ENCODE results near the gene SPINT2. TPM values are rescaled to one million over a fixed set of nuclear protein-coding genes. Genes with fewer than 3 reads are reported as not detected.
A peak's percentile ranks its signal among the peaks of the same experiment; 100 is the strongest.

The SPINT2 gene
- total and polyA plus RNA-seq, 2 donors (not counting 1 experiment from before 2014, with no cell fraction given) = 50.0 to 70.0 TPM

- no peak for DNase-seq
- peaks cover 0 to 3% of the 10 kb centered on the region in 2 experiments for H3K36me3 ChIP-seq (replicated peaks in 1 of 2; ENCODE audit: control extremely low read depth in 1 of 2, control insufficient read depth in 1 of 2, extremely low read depth in 1 of 2, insufficient read depth in 2 of 2, low read length in 1 of 2)
- peaks cover 5% of the 10 kb centered on the region for H3K79me2 ChIP-seq (ENCODE audit: control insufficient read depth, insufficient read depth, low read length)
- H3K9me3 ChIP-seq (ENCODE audit: control extremely low read depth in 1 of 3, control insufficient read depth in 2 of 3, insufficient read depth in 1 of 3, low read length in 2 of 3) = no peaks in the 10 kb centered on the region
- Mint-ChIP-seq H3K27me3 (no peaks in the 10 kb centered on the region), H3K9me3 (ENCODE audit: insufficient read depth) (no peaks in the 10 kb centered on the region), H3K27ac (peak overlapping the region; percentile 91), H3K4me1 (peaks cover 51% of the 10 kb centered on the region), H3K4me3 (peak overlapping the region; percentile 69)
- intact Hi-C loops (cut with micrococcal nuclease) = no loop called here
- 32% methylated on average over 10 of the region's 10 CpGs for WGBS (ENCODE audit: insufficient coverage)
- H3K27ac ChIP-seq (ENCODE audit: low read length in 2 of 2) = peak overlapping the region in 1 of 2 donors; percentile 64
- peaks cover 50 to 56% of the 10 kb centered on the region in 2 donors for H3K4me1 ChIP-seq (ENCODE audit: control insufficient read depth in 2 of 2, insufficient read depth in 2 of 2, low read length in 2 of 2)
- peak overlapping the region; percentile 68 for H3K9ac ChIP-seq (ENCODE audit: low read length)
- H3K4me2 ChIP-seq (replicated peaks; ENCODE audit: low read depth, low read length, poor library complexity, severe bottlenecking) = peak overlapping the region; percentile 89
- TF ChIP-seq EZH2 (IDR thresholded peaks at IDR 0.05; ENCODE audit: borderline replicate concordance, insufficient read depth, low read depth, low read length, poor library complexity, severe bottlenecking) (no peak), CTCF (IDR thresholded peaks at IDR 0.05) (no peak)
- CTCF ChIA-PET = interaction anchor here (1.4 to 2.8 kb wide), 4 partner anchors 8 to 353 kb away, joined by 3 to 16 read pairs (median 9); partner anchors contain the start of genes FAM98C and SPINT2
- H2AFZ ChIP-seq (ENCODE audit: insufficient read depth, low read depth, low read length, poor library complexity, severe bottlenecking) = peak overlapping the region; percentile 56
- peak overlapping the region in 2 of 5 experiments; percentile 54 to 63 for H3K4me3 ChIP-seq (ENCODE audit: control extremely low read depth in 1 of 5, extremely low read depth in 1 of 5, insufficient read depth in 1 of 5, low read depth in 2 of 5, low read length in 4 of 5)
- POLR2A ChIA-PET = interaction anchor here (0.6 kb wide), 1 partner anchor 8 kb away, joined by 14 read pairs; no protein-coding TSS in a partner anchor
- no peak for ATAC-seq (ENCODE audit: low read depth)
- H4K20me1 ChIP-seq (ENCODE audit: control insufficient read depth, insufficient read depth, low read length, poor library complexity, severe bottlenecking) = no peaks in the 10 kb centered on the region
- H3K27me3 ChIP-seq (replicated peaks in 1 of 4; ENCODE audit: control extremely low read depth in 1 of 4, control insufficient read depth in 3 of 4, insufficient read depth in 4 of 4, low read length in 3 of 4) = no peaks in the 10 kb centered on the region
Observed at GRCh38 chr19:38251564-38252051, 12.8 kb upstream of the SPINT2 start.

GRCh38 chr19:38252385-38252784 lies 12.0 kb upstream of the SPINT2 start:
- intact Hi-C loops (cut with micrococcal nuclease) = no loop called here
- Mint-ChIP-seq H3K4me1 (peaks cover 55% of the 10 kb centered on the region), H3K27ac (peak overlapping the region; percentile 91), H3K27me3 (no peaks in the 10 kb centered on the region), H3K9me3 (ENCODE audit: insufficient read depth) (no peaks in the 10 kb centered on the region), H3K4me3 (peak overlapping the region; percentile 69)
- H3K4me2 ChIP-seq (replicated peaks; ENCODE audit: low read depth, low read length, poor library complexity, severe bottlenecking) = peak overlapping the region; percentile 89
- no peak for DNase-seq
- WGBS (ENCODE audit: insufficient coverage) = 70% methylated on average over 4 of the region's 5 CpGs
- TF ChIP-seq CTCF (IDR thresholded peaks at IDR 0.05) (no peak), EZH2 (IDR thresholded peaks at IDR 0.05; ENCODE audit: borderline replicate concordance, insufficient read depth, low read depth, low read length, poor library complexity, severe bottlenecking) (no peak)
- peaks cover 5% of the 10 kb centered on the region for H3K79me2 ChIP-seq (ENCODE audit: control insufficient read depth, insufficient read depth, low read length)
- no peak for ATAC-seq (ENCODE audit: low read depth)
- H3K36me3 ChIP-seq (replicated peaks in 1 of 2; ENCODE audit: control extremely low read depth in 1 of 2, control insufficient read depth in 1 of 2, extremely low read depth in 1 of 2, insufficient read depth in 2 of 2, low read length in 1 of 2) = peaks cover 0 to 3% of the 10 kb centered on the region in 2 experiments
- H3K27ac ChIP-seq (ENCODE audit: low read length in 2 of 2) = peak overlapping the region; percentile 60 to 64
- ChIA-PET POLR2A (interaction anchor here (0.5 to 1.8 kb wide), 4 partner anchors 9 to 204 kb away, joined by 4 to 14 read pairs (median 8); partner anchors contain the start of gene SPINT2), CTCF (interaction anchor here (1.3 to 2.8 kb wide), 5 partner anchors 8 to 353 kb away, joined by 3 to 16 read pairs (median 4); partner anchors contain the start of genes FAM98C and SPINT2)
- peak overlapping the region; percentile 31 to 63 (median 51) for H3K4me3 ChIP-seq (ENCODE audit: control extremely low read depth in 1 of 5, extremely low read depth in 1 of 5, insufficient read depth in 1 of 5, low read depth in 2 of 5, low read length in 4 of 5)
- no peaks in the 10 kb centered on the region for H4K20me1 ChIP-seq (ENCODE audit: control insufficient read depth, insufficient read depth, low read length, poor library complexity, severe bottlenecking)
- H3K9ac ChIP-seq (ENCODE audit: low read length) = peak overlapping the region; percentile 68
- H3K9me3 ChIP-seq (ENCODE audit: control extremely low read depth in 1 of 3, control insufficient read depth in 2 of 3, insufficient read depth in 1 of 3, low read length in 2 of 3) = no peaks in the 10 kb centered on the region
- H3K4me1 ChIP-seq (ENCODE audit: control insufficient read depth in 2 of 2, insufficient read depth in 2 of 2, low read length in 2 of 2) = peaks cover 55 to 62% of the 10 kb centered on the region in 2 donors
- H3K27me3 ChIP-seq (replicated peaks in 1 of 4; ENCODE audit: control extremely low read depth in 1 of 4, control insufficient read depth in 3 of 4, insufficient read depth in 4 of 4, low read length in 3 of 4) = peaks cover 0 to 3% (median 0%) of the 10 kb centered on the region in 4 experiments
- no peak overlapping the region for H2AFZ ChIP-seq (ENCODE audit: insufficient read depth, low read depth, low read length, poor library complexity, severe bottlenecking)

All from B cell (primary cell).